HEK293 (cell line): Measurements from ENCODE around the gene C9orf43.

ENCODE experiments used
- GLIS2 ChIP-seq: fragments of 450-650 bp; formaldehyde crosslinking; IDR thresholded peaks from 2 replicates; pipeline ENCODE4 v1.5.1; 2016; ENCODE audit warnings: missing biosample characterization, missing genetic modification characterization
- ZNF2 ChIP-seq: fragments of 450-650 bp; formaldehyde crosslinking; IDR thresholded peaks from 2 replicates; pipeline ENCODE4 v1.5.1; 2016; ENCODE audit warnings: missing biosample characterization, missing genetic modification characterization
- ZNF280D ChIP-seq: fragments of 450-650 bp; formaldehyde crosslinking; IDR thresholded peaks from 2 replicates; pipeline ENCODE4 v1.5.1; 2016; ENCODE audit warnings: missing biosample characterization, missing genetic modification characterization

- TF ChIP-seq ZNF280D (no peak), ZNF2 (tag by site-specific recombination) (no peak), GLIS2 (no peak)
Measured at GRCh38 chr9:113471143-113471542, 60.6 kb downstream of the C9orf43 start.
